ENCODE data around the gene KRTAP10-7. TPM values are rescaled to one million over a fixed set of nuclear protein-coding genes. Genes with fewer than 3 reads are reported as not detected.

The KRTAP10-7 gene
- total RNA-seq, 1 experiment from 2014 or later: not detected

DNA sequence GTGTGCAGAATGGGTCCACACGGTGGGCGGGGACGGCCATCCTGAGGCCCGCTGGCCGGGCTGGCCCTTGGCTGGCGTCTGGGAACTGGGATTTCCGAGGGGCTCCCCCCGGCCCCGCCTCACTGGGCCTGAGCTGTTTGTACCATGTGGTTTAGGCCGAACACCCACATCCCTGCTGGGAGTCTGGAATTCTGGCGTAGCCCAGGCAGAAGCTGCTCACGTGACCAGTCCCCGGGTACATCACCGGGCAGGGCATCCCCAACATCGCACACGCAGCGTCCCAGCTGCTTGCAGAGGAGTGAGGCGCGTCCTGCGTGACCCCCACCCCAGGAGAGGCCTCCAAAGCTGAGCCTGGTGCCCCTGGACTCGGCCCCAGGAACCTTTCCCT is 2.1 kb downstream of the KRTAP10-7 start:
- Histone ChIP-seq H2BK120ac (ENCODE audit: low read depth, low read length, poor library complexity, severe bottlenecking) (no peak overlapping the region), H3T11ph (ENCODE audit: low read length) (no peak overlapping the region), H4K8ac (replicated peaks; ENCODE audit: insufficient read length, low read depth, low read length) (no peak overlapping the region), H4K20me1 (ENCODE audit: control insufficient read depth, insufficient read depth, insufficient read length) (no peaks in the 10 kb centered on the region), H2BK5ac (ENCODE audit: insufficient read length, low read length) (no peak overlapping the region), H3K9ac (ENCODE audit: extremely low read depth, insufficient read length, low read length) (no peak overlapping the region), H3K79me1 (ENCODE audit: insufficient read depth, low read depth, low read length, poor library complexity, severe bottlenecking) (no peaks in the 10 kb centered on the region), H3K27me3 (ENCODE audit: insufficient read depth, low read length) (no peaks in the 10 kb centered on the region), H3K4me1 (ENCODE audit: insufficient read depth, low read length) (no peaks in the 10 kb centered on the region), H3K14ac (ENCODE audit: insufficient read depth, low read length) (no peak overlapping the region), H2BK12ac (ENCODE audit: insufficient read length, low read depth, low read length) (no peak overlapping the region), H4K91ac (ENCODE audit: insufficient read length, low read depth, low read length) (no peak overlapping the region), H3K9me3 (ENCODE audit: control insufficient read depth, low read depth, low read length) (no peaks in the 10 kb centered on the region), H2AFZ (ENCODE audit: low read length) (no peak overlapping the region), H2BK20ac (ENCODE audit: low read depth, low read length, poor library complexity, severe bottlenecking) (no peak overlapping the region), H2BK15ac (ENCODE audit: low read depth, low read length) (no peak overlapping the region), H3K23me2 (ENCODE audit: insufficient read length, low read depth, low read length, poor library complexity, severe bottlenecking) (no peaks in the 10 kb centered on the region), H3K79me2 (ENCODE audit: insufficient read depth, low read length) (no peaks in the 10 kb centered on the region), H3K18ac (ENCODE audit: insufficient read length, low read depth, low read length) (no peak overlapping the region), H3K23ac (ENCODE audit: insufficient read length, low read depth, low read length) (no peak overlapping the region), H4K5ac (ENCODE audit: insufficient read length, low read depth, low read length) (no peak overlapping the region), H3K56ac (ENCODE audit: insufficient read length, low read depth, low read length) (no peak overlapping the region), H3K4me2 (ENCODE audit: insufficient read depth, insufficient read length, low read length) (no peak overlapping the region), H3K27ac (ENCODE audit: insufficient read length, low read depth, low read length) (no peak overlapping the region), H2AK5ac (ENCODE audit: insufficient read length, low read length) (no peak overlapping the region), H3K4ac (ENCODE audit: low read depth, low read length) (no peak overlapping the region)
- no CpG with 5 or more reads among the region's 21 CpGs for WGBS (ENCODE audit: extremely low coverage, insufficient read length, low lambda C conversion rate)
- Mint-ChIP-seq H3K9me3 (peaks cover 0 to 2% of the 10 kb centered on the region in 2 experiments; a peak in 2 of 5 replicates), H3K4me1 (peaks cover 29 to 33% of the 10 kb centered on the region in 2 experiments), H3K27ac (no peak overlapping the region), H3K27me3 (ENCODE audit: low read depth) (peaks cover 11% of the 10 kb centered on the region), H3K36me3 (ENCODE audit: insufficient read depth in 1 of 3, low read depth in 3 of 3) (peaks cover 0 to 4% (median 0%) of the 10 kb centered on the region in 3 experiments; a peak in 1 of 7 replicates), H3K4me3 (no peak overlapping the region)
- DNase-seq: no peak
- TF ChIP-seq, protein P1, sequence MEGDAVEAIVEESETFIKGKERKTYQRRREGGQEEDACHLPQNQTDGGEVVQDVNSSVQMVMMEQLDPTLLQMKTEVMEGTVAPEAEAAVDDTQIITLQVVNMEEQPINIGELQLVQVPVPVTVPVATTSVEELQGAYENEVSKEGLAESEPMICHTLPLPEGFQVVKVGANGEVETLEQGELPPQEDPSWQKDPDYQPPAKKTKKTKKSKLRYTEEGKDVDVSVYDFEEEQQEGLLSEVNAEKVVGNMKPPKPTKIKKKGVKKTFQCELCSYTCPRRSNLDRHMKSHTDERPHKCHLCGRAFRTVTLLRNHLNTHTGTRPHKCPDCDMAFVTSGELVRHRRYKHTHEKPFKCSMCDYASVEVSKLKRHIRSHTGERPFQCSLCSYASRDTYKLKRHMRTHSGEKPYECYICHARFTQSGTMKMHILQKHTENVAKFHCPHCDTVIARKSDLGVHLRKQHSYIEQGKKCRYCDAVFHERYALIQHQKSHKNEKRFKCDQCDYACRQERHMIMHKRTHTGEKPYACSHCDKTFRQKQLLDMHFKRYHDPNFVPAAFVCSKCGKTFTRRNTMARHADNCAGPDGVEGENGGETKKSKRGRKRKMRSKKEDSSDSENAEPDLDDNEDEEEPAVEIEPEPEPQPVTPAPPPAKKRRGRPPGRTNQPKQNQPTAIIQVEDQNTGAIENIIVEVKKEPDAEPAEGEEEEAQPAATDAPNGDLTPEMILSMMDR (conservative IDR thresholded peaks at IDR 0.05): no peak

Data from H9 (cell line).